Stimulated activated CD8-positive, alpha-beta memory T cell treated with anti-CD3 and anti-CD28 coated beads, Interleukin-7, amount 100 ng/mL, for 4 hours (primary cell): ENCODE data around the gene STAT5A.

Experiments used
- DNase-seq, 2 donors: peaks; one replicate each; pipeline ENCODE4 v3.0.0-alpha.2; 2020; ENCODE audit warnings: low read depth in 2 of 2

The STAT5A gene

DNA sequence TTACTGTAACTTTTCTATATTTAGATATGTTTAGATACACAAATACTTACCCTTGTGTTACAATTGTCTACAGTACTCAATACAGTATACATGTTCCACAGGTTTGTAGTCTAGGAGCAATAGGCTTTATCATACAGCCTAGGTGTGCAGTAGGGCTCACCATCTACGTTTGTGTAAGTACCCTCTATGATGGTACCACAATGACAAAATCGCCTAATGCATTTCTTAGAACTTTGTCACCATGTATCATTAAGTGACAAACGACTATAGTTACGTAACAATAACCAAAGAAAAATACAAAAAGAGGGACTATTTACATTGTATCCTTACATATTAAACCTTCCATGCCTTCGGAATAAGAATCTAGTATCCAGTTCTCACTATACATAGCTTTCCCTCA is 20.1 kb upstream of the STAT5A start:
- no peak for DNase-seq

DNA sequence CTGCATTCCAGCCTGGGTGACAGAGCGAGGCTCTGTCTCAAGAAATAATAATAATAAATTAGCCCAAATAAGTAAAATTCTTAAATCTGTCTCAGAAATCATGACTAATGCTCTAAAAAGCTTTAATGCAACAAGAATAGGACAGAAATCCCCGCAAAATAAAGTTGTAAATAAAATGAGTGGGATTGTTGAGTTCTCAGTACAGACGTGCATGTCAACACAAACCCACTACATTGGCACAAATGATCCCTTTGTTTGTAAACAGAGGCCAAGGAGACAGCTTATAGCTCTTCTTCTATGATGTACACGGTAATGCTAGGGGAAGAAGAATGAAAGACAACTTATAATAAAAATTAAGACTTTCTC is 18.1 kb upstream of the STAT5A start:
- no peak for DNase-seq

DNA sequence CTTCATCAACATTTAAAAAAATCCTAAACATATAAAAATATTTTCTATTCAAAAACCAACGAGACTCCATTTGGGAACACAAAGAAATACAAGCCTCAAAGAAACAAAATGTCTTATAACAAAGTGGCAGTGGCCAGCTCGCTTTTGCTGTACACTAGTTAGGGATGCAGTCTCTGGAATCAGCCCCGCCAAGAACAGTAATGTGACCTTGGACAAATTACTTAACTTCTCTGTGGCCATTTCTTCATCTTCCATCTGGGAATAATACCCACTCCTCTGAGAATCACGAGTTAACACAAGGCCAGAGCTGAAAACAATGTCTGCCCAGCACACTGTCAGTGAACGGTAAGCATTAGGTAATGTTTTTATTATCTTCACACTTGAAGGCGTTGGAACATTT is 17.7 kb upstream of the STAT5A start:
- DNase-seq, result no peak

DNA sequence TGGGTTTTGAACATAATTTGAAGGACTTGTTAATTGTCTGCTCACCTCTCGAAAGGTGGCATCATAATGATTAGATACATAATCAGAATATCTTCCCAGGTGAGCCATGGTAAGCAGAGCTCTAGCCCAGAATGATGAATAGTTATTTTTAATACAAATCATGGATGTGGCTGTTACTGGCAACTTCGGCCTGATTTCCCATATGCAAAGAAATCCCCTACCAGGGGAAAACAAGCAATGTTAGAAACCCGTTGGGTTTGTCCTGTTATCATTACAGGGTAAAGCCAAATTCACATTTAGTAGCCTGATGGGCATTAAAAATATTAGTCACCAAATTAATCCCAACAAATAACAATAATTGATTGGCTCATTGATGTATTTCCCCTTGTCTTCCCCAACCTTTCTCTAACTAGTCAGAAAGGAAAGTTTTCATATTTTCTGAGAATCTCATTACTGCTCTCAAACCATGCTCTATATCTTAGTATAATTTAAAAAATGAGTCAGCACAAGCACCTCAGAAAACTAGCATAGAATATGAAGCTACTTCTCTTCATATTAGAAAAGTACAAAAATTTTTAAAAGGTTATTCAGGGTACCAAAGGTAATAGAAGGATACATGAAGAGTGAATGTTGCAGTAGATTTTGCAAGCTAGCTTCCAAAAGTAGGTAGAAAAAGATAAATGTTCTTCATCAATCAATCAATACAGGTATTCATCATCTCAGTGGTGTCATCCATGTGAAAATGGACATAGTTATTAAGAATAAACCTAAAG is 17.1 kb upstream of the STAT5A start:
- DNase-seq, result no peak

DNA sequence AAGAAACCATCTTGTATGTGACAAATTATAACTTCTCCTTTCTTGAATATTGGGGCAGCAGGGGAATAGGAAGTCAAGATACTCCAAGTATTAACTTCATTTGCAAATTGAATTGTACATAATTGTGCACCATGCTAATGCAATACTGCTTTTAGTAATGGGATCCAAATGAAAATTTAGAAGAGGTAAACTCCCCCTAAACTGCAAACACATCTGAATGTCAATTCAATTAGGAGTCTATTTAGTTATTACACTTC is 16.6 kb upstream of the STAT5A start:
- DNase-seq, result no peak

DNA sequence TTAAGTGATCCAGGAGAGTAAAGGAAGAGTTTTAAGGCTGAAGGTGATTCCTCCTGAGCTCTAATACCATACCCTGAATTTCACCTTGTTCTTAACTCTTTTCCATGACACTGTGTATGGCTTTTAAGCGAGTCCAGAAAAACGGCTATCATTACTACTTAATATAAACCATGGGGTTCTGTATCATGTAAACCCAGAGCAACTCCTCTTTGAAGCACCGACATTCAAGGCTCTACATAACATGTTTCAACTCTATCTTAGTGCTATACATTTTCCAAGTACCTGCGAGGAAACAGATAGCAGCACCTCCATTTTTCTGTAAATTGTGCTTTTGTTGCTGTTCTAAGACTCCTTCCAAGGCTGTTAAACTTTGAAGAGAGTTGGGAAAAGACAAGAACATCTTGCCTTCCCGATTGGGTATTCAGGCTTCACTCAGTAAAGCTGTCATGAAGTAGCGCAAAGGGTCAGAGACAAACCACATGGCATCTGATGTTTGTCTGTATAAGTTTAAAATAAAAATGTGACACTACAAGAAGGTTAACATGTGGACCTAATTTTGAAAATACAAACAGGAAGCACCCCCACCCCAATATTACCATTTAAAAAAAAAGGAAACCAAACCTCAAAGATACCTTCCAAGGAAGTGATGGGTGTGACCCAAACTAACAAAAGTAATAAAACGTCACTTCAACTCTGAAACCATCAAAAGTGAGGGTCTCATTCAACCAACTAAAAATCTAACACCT is 16.0 kb upstream of the STAT5A start:
- no peak for DNase-seq

DNA sequence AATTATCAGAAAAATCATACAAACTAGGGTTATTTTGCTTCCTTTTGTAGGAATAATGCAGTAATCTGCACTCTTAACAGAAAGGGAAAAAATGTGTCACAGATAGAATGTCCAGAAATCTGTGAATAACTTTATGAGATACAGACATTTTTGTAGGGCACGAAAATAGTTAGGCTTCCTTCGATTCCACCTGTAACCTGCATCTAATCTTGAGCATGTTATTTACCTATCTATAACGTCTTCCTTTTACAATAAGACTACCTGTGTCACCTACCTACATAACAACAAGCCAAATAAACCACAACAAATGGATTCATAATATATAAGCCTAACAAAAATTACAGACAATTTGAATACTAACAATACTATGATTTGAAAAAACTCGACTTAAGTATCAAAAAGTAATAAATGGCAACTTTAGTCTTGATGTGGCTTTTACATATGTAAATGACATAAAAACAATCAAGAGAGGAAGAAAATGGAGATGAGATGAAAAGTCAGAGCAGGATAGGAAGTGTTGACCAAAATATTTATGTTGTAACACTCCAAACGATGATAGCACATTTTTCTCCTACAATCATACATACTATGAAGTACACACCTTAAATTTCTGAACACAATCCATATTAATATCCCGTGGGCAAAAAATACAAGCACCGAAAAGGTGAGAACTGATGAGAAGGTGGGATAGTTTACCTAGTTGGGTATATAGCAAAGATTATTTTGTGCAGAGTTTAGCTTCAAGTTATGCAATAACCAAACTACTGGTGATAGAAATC is 14.6 kb upstream of the STAT5A start:
- no peak for DNase-seq

DNA sequence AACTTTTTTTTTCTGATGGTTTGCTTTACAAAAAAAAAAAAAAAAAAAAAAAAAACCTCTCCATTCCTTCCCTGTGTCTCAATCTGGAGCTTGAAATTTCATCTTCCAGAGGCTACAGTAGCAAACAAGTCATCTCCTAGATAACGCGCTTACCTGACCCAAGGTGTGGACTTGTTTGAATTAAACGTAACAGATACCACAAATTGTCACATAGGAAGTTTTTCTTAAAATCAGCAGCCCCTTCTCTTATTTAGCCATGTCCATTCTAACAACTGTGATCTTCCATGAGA is 14.1 kb upstream of the STAT5A start:
- no peak for DNase-seq

DNA sequence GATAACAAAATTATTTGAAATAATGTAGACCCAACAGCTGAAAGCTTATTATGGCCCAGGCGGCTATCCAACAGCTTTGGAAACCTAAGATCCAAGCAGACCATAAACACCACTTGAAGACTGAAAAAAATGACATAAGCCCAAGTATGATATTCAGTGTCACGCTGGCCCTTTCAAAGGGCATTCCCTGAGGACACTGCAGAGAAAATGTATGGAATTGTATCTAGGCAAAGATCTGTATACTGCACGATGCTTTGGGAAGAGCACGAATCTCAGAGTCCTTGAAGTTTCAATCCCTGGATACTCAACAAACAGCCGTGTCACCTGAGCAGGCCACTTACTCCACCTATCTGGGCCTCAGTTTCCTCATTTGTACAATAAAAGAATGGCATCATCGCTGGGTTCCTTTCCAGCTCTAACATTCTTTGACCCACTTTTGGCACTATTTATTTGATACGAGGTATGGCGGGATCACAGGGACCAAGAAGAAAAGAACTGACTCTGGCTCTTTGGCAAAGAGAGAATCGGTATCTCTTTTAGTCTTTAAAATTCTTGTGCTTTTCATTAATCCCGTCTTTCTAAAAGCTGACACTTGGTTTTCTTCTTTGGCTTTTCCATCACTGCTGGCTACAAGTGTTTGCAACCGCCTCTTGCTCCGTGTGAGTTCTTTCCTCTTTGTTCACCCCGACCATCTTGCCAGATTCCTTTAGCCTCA is 13.3 kb upstream of the STAT5A start:
- no peak for DNase-seq

DNA sequence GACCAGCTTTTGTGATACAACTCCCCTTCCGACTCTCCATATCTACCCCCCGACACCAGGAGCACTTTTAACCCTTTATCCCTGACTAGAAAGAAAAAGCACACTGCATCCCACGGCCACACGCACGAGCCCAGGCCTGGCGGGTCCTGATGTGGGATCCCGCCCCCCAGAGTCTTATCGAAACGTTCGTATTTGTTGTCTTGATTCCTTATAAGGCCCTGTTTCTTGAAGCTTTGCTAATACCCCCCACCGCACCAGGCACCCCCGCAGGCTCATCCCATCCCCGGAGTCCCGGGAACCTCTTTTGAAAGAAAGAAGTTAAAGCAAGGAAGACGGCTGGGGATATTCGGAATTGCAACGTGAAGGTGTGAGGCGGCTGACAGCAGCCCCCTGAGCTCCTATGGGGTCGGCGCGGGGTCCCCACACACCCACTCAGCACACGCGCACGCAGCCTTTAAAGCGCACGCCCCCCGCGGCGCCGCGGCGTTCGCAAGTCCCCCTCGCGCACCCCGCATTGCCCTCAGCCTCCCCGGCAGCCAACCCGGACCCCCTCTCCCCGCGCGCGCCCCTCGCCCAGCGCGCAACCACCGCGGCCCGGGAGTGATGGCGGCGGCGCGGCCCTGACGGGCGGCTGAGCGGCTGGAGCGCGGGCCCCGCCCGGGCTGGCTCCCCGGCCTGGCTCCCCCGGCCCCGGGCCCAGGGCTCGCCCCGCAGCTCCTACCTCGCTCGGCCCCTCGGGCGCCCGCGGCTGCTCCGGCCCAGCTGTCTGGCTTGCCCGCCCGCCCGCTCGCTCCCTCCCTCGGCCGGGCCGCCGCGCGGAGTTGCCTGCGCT is 12.6 kb upstream of the STAT5A start:
- DNase-seq, result peak in 1 of 2 donors; percentile 53

DNA sequence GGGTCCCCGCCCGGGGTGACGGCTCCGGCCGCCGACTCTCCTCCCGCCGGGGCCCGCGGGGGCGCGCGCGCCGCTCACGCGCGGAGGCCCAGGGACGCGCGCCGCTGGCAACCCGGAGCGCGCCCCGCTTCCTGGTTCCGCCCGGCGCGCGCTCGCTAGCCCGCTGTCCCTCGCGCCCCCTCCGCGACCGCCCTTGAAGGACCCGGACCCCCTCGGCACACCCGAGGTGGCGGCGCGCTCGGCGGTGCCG is 12.0 kb upstream of the STAT5A start, which contains the start of gene STAT5B:
STAT5B (minus strand) TSS at position 33 of the 250 bp plus-strand sequence. CDS start 44,264 bp downstream, outside the sequence.
- peak in 1 of 2 donors; percentile 62 for DNase-seq

DNA sequence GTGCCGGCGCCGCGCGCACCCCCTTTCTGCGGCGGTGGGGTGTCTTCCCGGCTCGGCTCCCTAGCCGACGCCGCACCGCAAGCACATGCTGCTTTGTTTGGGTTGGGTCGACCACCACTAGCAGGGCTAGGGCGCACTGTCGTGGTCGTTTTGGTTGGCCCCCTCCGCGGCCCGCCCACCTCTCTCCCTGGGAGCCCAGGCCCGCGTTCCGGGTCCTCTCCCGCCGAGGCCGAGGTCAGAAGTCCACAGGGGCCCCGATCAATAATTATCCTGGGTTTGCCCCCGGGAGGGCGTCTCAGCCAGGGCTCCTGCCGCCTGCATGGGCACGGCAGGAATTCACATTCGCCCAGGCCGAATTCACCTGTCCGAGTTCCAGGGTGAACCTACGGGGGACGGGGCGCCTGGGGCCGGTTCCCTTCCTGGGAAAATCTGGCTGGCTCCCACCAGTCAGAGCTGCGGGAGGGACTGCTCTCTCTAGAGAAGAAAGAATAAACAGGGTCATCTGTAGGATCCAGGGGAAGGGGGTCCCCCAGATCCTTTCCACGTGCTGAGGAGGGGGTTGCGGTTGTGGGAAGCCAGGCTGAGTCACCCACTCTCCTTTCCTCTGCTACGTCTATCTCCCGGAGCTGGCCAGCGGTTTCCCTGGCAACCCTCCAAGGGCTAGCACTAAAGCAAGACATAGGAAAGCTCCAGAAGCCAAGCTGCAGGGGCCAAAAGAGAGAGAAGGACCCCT is 11.5 kb upstream of the STAT5A start:
- DNase-seq, result peak in 1 of 2 donors; percentile 20

DNA sequence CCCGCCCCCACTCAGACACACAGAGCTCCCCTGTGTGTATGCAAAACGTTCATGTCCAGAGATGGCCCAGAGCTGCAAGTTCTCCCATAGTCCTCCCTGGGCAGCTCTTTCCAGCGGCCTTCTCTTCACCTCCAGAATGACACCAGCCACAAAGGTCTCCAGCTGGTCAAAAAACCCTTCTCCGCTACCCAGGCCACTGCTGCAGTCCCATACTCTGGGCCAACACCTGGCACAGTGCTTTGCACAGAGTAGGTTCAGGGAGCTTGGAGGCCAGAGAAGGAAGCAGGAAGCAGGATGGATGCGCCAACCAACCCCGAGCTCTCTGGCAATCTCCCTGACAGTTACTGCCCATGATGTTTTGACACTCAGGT is 11.0 kb upstream of the STAT5A start:
- no peak for DNase-seq

DNA sequence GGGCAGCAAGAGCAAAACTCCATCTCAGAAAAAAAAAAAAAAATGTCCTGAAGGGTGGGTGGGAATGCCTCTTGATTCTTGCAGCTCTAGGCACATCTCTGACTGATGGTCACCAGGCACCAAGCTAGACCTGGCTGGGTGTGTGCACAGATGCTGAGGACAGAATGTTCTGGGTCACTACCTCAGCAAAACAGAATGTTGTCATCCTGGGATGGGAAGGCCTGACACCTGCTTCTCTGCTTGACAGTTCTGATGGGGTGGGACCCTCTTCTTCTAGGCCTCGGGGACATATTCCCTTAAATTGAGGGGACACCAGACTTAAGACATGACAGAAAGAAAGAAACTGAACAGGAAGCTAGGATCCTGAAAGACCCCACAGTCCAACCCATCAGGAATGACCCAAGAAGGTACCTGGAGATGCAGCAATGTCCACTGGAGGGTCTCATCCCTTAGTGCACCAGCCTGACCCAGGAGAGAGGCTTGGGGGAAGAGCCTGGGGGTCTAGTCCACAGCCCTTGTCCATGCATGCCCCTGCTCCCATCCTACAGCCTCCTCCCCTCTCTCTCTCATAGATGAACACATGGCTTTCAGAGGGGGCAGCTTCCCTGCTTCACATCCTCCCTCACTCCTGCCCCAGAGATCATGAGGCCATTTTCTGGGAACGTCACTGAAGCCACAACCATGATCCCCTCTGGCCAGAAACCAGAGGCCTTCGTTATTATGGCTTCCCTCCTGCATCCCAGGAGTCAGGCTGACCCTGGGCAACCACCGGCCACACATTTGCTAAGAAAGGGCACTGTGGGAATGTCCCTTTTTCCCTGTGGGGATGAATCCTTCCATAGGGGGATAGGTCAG is 8.3 kb upstream of the STAT5A start:
- no peak for DNase-seq

DNA sequence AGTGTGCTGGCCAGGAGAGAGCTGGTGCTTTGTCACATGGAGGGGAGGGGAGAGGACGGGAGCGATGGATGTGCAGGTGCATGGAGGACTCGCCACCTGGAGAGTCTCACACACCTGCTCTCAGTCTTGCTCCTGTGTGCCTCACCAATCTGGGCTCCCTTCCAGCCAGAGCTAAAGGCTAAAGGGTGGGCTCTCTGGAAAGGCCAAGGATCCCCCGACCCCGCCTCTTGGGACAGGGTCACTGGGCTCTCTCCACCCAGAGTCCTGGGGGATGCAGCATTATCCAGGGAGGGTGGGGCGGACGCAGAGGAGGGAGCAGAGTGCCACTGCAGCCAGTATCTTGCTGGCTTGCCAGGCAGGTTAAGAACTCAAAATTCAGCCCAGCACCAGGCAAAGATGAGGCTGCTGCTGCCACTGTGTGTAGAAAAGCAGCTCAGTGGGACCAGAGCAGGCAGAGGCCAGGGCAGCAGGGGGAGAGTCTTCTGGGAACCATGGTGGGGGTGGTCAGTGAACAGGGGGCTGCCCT is 6.7 kb upstream of the STAT5A start:
- no peak for DNase-seq

DNA sequence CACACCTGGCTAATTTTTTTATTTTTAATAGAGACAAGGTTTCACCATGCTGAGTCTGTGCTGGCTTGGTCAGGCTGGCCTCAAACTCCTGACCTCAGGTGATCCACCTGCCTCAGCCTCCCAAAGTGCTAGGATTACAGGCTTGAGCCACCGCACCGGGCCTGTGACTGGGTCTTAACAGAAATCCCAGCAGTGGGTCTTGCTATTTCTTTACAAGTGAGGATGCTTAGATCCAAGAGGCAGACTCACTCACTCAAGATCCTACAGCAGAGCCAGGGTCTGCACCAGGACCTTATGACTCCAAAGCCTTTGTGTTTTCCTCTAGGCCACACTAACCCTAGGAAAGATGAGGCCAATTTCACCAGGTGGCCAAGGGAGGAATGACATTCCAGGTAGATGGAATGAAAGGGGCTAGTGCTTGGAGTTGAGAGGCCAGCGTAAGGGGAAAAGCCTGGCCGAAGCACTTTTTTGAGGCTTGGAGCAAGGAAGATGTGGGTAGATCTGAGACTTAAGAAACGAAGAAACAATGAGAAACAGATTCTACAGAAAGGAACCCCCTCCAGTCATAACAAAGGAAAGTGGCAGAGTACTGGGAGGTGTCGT is 5.7 kb upstream of the STAT5A start:
- DNase-seq, result no peak

DNA sequence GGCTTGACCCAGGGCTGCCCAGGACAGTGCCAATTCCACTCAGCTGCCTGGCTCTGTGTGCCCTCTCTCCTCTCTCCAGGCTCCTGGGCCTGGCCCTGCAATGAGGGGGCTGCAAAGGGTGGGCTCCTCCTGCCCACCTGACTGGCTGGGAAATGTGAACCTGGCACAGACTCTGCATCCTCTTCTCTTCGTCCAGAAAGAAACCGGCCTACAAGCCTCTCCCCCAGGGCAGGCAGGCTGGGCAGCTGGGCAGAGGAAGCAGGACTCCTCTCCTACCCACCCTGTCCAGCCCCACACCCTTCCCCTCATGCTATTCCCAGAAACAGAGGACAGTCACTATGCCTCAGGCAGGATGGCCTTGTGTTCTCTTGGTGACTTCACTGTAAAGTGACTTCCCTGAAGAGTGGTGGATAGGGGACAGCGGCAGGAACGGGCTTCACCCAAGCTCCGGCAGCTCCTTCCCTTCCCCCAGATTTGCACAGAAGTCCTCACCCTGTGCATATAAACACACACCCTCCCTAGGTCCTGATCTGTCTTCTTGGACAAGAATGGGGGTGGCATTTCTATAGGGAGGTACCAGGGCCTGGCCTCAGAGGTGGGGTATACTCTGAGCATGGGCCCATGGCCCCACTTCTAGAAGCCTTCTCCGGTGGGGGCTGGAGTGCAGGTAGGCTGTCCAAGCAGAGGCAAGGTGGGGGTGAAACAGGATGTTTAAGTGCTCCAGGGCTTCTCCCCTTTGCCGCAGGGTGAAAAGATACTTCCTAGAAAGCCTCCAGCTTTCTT is 4.9 kb upstream of the STAT5A start:
- no peak for DNase-seq

DNA sequence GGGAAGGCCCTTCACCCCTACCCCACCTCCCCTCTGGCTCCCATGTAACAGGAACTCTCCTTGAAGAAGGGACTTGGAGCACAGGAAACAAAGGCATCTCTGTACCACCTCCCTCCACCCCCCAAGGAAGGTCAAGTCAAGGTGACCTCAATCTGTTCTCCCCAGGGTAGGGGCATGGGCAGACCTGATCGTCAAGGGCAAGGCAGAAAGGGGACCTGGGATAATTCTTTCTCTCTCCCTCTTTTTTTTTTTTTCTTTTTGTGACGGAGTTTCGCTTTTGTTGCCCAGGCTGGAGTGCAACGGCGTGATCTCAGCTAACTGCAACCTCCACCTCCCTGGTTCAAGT is 4.3 kb upstream of the STAT5A start:
- DNase-seq, result no peak

DNA sequence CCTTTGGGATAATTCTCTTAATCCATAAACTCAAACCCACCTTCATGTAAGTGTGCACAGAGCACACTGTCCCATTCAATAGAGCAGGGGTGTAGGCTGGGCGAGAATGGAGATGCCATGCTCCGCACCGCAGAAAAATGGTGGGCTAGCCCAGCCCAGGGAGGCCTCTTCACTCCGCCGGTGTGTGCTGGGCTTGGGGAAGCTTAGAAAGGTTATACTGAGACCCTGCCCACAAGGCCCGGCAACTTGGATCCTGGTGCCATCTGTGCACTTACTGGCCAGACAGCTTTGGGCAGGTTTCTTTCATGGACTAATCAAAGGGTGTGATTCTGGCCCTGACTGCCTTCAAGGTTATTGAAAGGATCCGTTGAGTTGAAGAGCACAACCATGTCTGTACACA is 3.7 kb upstream of the STAT5A start:
- DNase-seq, result no peak
